Cardiac fibroblast (primary cell): Measurements from ENCODE around the gene PRR35.

Experiments
- DNase-seq, 2 donors: peaks; one replicate each; pipeline versions ENCODE4 v3.0.0 to v3.0.0-alpha.2; 2010; ENCODE audit warnings: low read depth in 2 of 2
- H3K4me3 ChIP-seq, 2 donors: replicated peaks in 1 of 2; 1 replicate in 1 of 2; 2 replicates in 1 of 2; pipeline ENCODE4 v1.5.1; 2011; ENCODE audit warnings: low read depth in 2 of 2, low read length in 2 of 2, mild to moderate bottlenecking in 2 of 2, moderate library complexity in 1 of 2
- CTCF ChIP-seq: IDR thresholded peaks from one replicate; pipeline ENCODE4 v1.5.1; 2011; ENCODE audit warnings: low read depth, mild to moderate bottlenecking, low read length, inconsistent platforms

The PRR35 gene

DNA sequence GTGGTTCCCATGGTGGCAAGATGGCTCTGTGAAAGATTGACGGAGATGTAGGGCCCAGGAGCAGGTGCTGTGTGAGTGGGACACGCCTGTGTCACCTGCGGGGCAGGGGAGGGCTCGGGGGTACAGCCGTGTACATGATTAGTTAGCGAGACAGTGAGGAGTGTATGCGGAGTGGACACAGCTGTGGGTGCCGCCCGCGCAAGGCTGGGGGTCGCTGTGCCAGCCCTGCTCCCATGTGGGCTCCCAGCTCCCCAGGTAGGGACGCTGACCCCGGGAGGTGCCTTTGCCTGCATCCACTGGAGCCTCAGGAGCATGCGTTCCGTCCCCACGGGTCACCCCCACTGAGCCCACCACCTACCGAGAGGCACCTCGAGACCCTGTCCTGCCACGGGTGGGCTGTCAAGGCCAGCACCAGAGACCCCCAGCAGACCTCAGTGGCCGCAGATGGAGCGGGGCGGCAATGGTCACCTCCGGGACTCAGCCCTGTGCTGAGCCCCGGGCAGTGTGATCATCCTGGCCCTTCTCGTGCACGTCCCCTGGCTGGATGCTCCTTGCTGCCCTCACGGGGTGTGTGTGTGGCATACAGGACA lies 25.2 kb upstream of the PRR35 start:
- no peak for TF ChIP-seq CTCF
- H3K4me3 ChIP-seq, result no peak overlapping the region
- DNase-seq, result no peak

GRCh38 chr16:535446-536405 lies 24.5 kb upstream of the PRR35 start:
- H3K4me3 ChIP-seq, result no peak overlapping the region
- no peak for TF ChIP-seq CTCF
- DNase-seq, result peak; percentile 34 to 74

DNA sequence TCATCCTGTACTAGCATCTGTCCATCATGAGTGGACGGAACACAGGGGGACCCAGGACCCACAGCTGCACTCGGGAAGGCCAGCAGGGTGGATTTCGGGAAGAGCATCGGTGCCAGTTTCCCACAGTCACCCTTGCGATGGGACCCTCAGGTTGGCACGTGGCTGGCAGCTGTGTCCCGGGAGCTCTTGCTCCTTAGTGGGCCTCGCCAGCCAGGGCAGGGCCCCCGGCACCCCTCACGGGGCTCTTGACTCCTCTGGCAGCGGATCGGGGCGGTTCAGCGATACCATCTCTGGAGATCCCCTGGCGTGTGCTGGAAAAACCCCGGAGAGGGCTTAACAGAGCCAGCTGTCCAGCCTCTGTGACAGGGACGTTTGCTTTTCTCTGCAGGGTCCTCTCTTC lies 23.4 kb upstream of the PRR35 start:
- TF ChIP-seq CTCF, result no peak
- H3K4me3 ChIP-seq, result no peak overlapping the region
- no peak for DNase-seq

DNA sequence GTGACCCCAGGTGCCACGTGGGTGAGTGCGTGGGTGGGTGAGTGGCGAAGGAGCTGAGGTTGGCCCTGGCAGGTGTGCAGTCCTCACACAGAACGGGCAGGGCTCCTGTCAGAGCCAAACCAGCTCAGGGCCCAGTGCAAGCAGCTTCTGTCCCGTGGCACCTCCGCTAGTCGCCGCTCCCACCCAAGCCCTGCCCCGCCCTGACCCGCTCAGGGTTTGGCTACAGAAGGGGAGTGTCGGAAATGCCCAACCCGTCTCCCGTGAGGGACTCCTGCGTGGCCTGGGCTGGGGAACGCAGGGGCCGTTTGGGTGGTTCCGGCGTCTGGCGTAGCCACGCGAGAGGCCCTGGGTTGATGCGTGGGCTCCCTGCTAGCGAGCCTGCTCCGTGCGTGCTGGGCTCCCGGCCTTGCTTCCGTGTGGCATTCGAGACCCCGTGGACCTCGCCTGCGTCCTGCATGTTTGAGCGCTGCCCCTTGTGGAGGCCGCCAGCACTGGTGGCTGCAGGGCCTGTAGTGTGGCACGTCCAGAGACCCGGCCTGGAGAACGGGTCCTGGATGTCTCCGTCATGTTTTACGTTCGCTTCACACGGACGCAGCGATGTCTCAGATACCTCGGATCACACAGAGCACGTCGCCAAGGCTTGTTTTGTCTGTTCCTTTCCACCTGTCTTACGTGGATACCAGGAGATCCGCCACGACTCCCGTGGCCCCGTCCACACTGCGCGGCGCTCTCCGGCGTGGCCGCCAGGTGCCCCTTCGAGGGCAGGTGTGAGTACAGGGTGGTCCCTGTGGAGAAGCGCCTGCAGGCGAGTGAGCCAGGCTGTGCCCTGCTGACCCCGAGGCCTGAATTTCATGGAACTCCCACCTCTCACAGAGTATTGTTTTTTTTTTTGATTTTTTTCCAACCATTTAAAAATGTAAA lies 22.5 kb upstream of the PRR35 start:
- peak; percentile 5 for TF ChIP-seq CTCF
- H3K4me3 ChIP-seq, result no peak overlapping the region
- no peak for DNase-seq

- H3K4me3 ChIP-seq, result no peak overlapping the region
- peak; percentile 28 for TF ChIP-seq CTCF
- DNase-seq, result peak in 1 of 2 donors; percentile 74
These were observed 20.2 kb upstream of the PRR35 start for GRCh38 chr16:539901-540530.
